ENCODE results near the gene EPB41L4B. TPM values are rescaled to one million over a fixed set of nuclear protein-coding genes. Genes with fewer than 3 reads are reported as not detected.
"Not testable (repeated sequence)": the region's sequence is repeated elsewhere in the genome, so short reads cannot be mapped to it uniquely, and the experiment has no call there.

The EPB41L4B gene
- total RNA-seq, 1 donor from 2014 or later, result 9.9 TPM

DNA sequence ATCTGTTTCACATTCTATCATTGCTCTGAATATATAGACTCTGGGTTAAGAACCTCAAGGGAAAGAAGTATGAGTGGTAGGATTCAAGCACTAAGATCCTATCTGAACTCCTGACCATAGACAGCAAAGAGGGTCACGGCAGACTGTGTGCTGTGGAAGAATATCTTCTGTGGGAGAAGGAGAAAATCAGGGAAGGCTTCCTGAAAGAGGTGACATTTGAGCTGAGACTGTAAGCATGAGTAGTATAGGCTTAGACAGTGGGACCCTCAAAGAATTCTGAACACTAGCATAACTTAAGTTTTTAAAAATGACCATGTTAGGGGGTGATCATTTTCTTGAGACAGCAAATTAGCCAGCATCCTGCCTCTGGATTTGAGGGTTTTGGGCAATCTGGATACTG lies 157.7 kb downstream of the EPB41L4B start:
- intact Hi-C loops (cut with DNase I), result no loop called here
- ATAC-seq (ENCODE audit: poor library complexity) (no peak), DNase-seq (no peak)

DNA sequence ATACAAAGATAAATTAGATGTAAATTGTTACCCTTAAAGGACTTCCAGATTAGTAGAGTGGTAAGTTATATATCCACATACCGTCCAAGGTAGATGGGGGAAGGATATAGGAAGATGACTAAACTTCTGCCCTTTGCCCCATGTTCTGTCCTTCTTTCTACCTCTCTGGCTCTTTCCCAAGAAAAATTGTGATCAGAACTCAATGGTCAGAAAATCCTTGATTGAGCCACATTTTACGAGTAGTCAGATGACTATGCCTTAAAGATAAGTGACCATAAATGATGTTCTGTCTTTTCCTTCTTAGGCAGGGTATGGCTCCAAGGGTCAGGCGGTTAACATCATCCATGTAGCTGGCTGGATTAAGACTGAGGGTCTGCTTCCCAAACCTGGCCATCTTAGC lies 158.2 kb downstream of the EPB41L4B start:
- DNase-seq (no peak), ATAC-seq (ENCODE audit: poor library complexity) (no peak)
- intact Hi-C loops (cut with DNase I), result no loop called here

DNA sequence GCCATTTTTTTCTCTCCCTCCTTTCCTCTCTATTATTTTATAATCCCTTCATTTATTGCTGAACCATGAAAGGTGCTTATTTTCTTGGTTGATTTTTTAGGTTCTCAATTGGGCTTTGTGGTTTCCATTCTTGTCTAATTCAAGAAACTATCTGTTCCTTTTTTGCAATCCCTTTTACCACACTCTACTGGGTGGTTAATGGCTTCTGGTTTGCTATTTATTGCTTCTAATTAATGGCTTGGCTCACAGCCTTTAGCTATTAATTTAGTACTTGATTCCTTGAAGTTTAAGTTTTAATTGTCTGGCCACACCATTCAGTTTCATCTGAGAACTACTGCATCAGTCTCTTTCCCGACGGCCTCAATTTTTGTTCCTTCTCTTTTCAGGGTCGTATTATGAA lies 159.4 kb downstream of the EPB41L4B start:
- DNase-seq, result no peak
- ATAC-seq (ENCODE audit: poor library complexity), result no peak
- intact Hi-C loops (cut with DNase I), result no loop called here

DNA sequence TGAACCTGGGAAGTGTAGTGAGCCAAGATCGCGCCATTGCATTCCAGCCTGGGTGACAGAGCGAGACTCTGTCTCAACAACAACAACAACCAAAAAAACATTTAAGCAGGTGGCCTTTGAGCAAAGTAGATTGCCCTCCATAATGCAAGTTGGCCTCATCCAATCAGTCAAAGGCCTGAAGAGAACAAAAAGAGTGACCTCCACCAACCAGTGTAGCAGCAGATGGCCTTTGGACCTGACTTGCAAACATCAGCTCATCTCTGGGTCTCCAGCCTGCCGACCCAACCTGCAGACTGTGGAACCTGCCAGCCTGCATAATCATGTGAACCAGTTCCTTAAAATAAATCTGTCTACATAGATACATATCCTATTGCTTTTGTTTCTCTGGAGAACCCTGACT lies 161.3 kb downstream of the EPB41L4B start:
- DNase-seq (no peak), ATAC-seq (ENCODE audit: poor library complexity) (no peak)
- intact Hi-C loops (cut with DNase I), result no loop called here

DNA sequence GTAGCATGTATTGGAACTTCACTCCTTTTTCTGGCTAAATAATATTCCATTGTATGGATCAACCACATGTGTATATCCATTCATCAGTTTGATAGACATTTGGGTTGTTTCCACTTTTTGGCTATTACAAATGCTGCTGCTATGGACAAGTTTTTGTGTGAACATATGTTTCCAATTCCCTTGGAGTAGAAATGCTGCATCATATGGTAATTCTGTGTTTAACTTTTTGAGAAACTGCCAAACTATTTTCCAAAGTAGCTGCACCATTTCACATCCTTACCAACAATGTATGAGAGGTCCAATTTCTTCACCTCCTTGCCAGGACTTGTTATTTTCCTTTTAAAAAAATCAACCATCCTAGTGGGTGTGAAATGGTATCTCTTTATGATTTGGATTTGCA lies 162.2 kb downstream of the EPB41L4B start:
- intact Hi-C loops (cut with DNase I), result no loop called here
- DNase-seq, result no peak
- ATAC-seq (ENCODE audit: poor library complexity), result no peak

DNA sequence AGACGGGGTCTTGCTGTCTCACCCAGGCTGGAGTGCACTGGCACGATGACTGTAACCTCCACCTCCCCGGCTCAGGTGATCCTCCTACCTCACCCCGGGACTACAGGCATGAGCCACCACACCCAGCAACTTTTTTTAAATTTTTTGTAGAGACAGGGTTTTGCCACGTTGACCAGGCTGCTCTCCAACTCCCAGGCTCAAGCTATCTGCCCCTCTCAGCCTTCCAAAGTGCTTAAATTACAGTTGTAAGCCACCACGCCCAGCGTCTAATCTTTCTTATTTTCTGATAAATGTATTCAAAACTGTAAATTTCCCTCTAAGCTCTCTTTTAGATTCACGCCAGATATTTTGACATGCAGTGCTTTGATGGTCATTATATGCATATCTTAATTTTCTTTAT lies 164.2 kb downstream of the EPB41L4B start:
- intact Hi-C loops (cut with DNase I), result no loop called here
- no peak for DNase-seq
- ATAC-seq (ENCODE audit: poor library complexity), result no peak

DNA sequence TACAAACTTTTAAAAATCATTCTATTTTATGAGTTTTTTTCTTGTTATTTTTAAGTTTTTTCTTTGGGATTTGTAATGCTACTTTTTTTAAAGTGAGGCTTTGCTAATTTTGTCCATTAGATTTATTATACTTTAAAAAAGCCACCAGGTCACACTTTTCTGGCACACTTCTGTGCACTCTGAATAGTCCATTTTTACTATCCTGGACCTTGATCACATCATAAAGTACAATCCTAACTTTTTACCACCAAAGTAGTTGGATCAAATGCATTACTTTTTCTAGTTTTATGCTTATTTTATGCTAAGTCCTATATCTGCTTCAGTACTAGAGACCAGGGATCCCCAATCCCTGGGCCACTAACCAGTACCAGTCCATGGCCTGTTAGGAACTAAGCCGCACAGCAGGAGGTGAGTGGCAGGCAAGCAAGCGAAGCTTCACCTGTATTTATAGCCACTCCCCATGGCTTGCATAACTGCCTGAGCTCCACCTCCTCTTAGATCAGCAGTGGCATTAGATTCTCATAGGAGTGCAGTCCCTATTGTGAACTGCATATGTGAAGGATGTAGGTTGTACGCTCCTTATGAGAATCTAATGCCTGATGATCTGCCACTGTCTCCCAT lies 169.8 kb downstream of the EPB41L4B start:
- intact Hi-C loops (cut with DNase I), result no loop called here
- no peak for ATAC-seq (ENCODE audit: poor library complexity)
- DNase-seq, result no peak

DNA sequence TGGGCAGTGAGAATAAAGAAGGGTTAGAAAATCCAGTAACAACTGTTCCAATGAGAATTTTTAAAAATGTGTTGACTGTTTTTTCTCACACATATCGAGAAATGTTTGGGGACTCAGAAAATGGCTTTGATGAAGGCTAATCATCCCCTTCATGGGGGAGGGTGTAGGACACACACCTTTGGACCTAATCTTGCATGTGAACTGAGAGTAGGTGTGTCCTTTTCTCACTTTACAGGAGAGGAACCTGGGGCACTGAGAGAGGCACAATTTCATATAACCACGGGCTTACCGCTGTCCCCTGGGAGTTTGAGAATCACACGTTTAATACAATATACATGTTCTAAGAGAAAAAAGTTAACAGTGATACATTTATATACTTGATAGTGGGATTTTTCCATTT lies 171.1 kb downstream of the EPB41L4B start:
- intact Hi-C loops (cut with DNase I), result no loop called here
- DNase-seq (no peak), ATAC-seq (ENCODE audit: poor library complexity) (no peak)

DNA sequence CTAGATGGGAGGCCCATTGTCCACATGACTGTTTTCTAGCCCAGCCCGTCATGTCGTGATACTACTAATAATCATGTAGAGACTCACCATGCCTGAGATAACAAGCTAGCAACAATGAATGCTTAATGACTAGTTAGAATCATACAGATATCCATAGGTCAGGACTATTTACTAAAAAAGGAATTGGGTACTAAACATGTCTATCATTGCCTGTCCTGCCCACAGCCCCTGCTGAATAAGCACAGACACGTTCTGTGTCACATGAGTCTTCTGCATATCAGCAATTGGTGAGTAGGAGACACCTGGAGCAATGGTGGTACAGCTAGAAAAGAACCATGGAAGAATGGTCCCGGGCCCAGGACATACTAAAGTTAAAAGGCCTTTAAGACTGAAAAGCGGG lies 171.8 kb downstream of the EPB41L4B start:
- DNase-seq, result no peak
- intact Hi-C loops (cut with DNase I), result no loop called here
- no peak for ATAC-seq (ENCODE audit: poor library complexity)

DNA sequence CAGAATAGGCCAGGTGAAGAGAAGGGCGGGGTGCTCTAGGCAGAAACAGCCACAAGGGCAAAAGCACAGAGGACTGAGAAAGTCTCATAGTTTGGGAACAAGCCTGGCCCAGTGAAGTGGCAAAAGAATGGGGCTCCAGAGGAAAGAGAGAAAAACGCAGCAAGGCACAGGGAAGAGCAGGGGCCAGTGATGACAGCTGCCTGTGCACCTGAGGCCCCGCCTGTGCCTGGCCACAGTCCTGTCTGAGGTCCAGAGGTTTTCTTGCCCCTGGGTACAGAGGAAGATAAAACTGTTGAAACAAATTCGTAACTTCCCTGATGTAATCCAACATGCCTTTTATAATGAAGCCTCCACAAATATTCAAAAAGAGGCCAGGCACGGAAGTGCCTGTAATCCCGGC lies 175.8 kb downstream of the EPB41L4B start:
- intact Hi-C loops (cut with DNase I), result no loop called here
- DNase-seq, result no peak
- ATAC-seq (ENCODE audit: poor library complexity), result no peak

DNA sequence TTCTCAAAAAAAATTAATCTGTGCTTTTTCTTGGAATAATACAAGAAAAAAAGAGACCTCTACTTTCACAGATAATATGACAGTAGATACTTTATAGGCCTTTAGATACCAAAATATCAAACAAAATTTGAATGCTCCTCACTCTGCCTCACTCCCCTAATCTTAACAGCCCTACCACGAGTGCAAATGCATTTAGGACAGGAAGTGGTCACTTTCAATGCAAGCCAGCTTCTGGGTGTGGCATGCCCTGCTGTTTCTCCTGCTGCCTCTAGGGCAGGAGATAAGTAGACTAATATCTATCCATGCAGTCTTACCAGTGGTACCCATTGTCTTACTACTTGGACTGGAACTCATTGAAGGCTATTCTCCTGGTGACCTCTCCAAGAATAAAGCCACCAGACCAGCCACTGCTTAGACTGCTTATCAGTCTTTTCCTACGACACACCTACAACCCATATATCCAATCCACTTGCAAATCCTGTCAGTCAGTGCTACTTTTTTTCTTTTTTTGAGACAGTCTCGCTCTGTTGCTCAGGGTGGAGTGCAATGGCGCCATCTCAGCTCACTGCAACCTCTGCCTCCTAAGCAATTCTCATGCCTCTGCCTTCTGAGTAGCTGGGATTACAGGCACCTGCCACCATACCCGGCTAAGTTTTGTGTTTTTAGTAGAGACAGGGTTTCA lies 176.8 kb downstream of the EPB41L4B start:
- DNase-seq, result no peak
- no peak for ATAC-seq (ENCODE audit: poor library complexity)
- intact Hi-C loops (cut with DNase I), result no loop called here

DNA sequence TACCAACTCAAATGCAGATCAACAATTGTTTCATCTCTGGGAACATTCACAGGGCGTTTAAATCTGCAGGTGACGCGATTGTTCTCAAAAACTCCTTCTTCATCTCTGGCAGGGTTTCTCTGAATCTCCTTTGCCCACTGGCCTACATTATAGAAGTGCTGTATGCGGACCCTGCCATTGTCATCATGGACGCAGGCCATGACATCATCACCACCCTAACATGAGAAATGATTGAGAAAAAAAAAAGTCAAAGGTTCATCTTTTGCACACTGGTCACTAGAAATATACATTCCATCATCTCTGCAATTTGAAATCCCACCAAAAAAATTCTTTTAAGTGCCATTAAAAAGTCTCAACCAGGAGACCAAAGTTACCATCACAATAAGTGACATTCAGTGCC lies 179.5 kb downstream of the EPB41L4B start:
- intact Hi-C loops (cut with DNase I), result no loop called here
- ATAC-seq (ENCODE audit: poor library complexity) (no peak), DNase-seq (no peak)

DNA sequence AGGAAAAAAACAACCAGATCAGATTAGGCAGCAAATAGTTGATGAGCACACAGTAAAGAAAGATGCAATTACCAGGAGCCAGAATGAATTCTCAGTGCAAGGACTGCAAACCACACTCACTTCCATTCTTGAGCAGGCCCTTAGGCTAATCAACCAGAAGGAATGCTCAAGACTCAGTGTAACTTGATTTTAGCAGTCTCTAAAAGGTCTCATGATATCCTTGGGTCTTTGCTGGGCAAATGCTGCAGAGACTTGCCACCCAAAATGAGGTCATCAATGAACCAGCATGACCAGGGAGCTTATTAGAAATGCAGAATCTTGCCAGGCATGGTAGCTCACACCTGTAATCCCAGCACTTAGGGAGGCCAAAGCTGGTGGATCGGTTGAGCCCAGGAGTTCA lies 181.0 kb downstream of the EPB41L4B start:
- DNase-seq (no peak), ATAC-seq (ENCODE audit: poor library complexity) (no peak)
- intact Hi-C loops (cut with DNase I), result no loop called here

DNA sequence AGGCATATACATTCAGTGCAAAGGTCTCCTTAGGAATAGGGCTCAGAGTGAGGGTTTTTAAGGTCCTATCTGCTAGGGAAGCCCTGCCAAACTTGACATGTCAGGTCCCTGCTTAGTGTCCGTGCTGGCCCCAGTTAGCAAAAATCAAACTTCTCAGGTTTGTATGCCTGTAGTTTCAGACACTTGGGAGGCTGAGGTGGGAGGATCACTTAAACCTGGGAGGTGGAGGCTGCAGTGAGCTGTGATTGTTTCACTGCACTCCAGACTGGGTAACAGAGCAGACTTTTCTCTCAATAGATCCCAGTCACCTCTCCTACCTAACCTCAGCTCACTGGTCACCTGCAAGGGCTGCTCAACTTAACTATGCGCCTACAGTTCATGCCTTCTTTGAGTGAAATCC lies 182.4 kb downstream of the EPB41L4B start:
- intact Hi-C loops (cut with DNase I), result no loop called here
- ATAC-seq (ENCODE audit: poor library complexity) (no peak), DNase-seq (no peak)

DNA sequence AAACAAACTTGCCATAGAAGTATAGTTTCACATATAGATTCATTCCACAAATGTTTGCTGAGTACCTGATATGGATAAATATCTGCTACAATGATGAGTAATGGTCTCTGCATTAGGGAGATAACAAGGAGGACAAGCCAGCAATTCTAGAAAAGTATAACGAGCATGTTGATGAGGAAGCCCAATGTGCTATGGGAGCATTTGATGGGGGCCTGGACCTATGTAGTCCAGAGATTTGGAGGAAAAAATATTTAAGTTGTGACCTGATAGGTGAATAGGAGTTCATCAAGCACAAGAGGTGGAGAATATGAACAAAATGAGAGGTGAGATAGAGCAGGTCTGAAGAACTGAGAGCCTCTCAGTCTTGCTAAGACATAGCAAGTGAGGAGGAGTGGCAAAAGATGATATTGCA lies 186.7 kb downstream of the EPB41L4B start:
- ATAC-seq (ENCODE audit: poor library complexity), result no peak

DNA sequence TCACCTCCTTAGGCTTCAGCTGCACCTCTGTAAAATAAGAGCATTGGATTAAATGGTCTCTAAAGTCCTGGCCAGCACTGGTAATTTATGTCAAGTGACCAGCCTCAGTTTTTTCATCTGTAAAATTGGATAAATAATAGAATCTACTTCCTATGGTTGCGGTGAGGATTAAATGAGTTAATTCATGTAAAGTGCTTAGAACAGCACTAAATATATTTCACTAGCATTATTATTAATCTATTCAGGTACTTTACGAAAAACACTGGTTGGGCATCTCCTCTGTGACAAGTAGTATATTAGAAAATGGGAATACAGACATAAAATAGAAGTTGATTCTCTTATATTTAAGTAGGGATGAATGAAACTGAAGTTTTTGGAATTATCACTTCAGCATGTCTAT lies 187.3 kb downstream of the EPB41L4B start:
- no peak for DNase-seq
- intact Hi-C loops (cut with DNase I), result no loop called here

More for the DNA sequence above, 186.7 kb downstream of the EPB41L4B start:
- DNase-seq, result no peak
- intact Hi-C loops (cut with DNase I), result no loop called here

DNA sequence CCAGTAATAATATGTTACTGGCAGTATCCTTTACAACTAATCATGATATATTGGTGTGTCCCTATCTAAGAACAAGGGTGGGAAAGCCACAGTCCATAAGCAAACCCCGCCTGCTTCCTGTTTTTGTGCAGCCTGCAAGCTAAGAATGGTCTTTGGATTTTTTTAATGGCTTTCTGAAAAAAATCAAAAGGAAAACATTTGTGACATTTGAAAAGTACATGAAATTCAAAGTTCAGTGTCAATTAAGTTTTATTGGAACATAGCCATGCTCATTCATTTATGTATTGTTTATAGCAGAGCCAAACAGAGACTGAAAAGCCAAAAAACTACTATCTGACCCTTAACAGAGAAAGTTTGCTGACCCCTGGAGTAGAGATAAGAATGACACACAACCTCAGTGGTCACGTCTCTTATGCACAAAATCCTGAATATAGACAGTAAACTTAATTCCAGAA lies 188.3 kb downstream of the EPB41L4B start:
- intact Hi-C loops (cut with DNase I), result no loop called here
- ATAC-seq (ENCODE audit: poor library complexity) (no peak), DNase-seq (no peak)

More for the DNA sequence above, 187.3 kb downstream of the EPB41L4B start:
- ATAC-seq (ENCODE audit: poor library complexity), result no peak

DNA sequence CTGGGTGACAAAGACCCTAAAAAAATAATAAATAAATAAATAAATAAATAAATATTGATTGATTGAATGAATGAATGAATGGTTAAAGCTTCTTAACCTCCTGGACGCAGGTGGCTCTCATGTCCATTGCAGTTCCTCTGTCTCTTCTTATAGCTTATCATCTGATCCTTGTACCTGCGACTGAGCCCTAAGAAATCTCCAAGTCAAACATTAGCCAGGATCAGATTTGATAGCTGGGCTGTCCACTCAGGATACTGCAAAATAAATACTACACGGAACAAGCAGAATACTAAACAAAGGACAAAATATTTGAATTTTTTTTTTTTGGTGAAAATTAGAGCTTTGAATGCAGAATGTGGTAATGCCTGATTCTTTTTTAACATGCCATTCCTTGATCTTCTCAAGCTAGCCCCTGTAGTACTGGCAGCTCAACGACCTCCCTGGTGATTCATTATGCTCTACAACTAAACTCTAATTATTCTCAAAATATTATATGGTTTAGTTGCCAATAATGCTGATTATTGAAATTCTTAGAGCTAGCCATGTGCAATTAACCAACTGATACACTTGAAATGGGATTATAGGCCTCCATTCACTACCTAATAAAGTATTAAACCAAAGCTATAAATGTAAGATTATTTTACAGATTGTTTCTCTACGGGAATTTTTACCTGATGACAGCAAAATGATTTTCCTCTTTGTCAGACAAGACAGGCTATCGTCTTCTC lies 191.2 kb downstream of the EPB41L4B start:
- intact Hi-C loops (cut with DNase I), result no loop called here
- ATAC-seq (ENCODE audit: poor library complexity), result no peak
- no peak for DNase-seq

DNA sequence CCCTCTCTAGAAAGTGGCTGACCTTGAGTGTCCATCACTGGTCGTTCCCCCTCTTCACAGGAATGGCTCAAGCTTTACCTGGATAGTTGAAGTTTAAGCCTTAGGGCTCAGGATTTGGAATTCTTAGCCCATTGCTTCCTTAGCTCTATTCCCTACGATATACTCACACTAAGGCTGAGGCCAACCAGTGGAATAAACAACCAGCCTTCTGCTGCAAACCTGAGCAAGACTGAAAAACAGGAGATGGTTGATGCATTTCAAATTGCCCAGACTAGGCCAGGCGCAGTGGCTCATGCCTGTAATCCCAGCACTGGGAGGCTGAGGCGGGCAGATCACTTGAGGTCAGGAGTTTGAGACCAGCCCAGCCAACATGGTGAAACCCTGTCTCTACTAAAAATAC lies 194.2 kb downstream of the EPB41L4B start:
- DNase-seq; intact Hi-C loops (cut with DNase I); ATAC-seq (ENCODE audit: poor library complexity): not testable (repeated sequence)

DNA sequence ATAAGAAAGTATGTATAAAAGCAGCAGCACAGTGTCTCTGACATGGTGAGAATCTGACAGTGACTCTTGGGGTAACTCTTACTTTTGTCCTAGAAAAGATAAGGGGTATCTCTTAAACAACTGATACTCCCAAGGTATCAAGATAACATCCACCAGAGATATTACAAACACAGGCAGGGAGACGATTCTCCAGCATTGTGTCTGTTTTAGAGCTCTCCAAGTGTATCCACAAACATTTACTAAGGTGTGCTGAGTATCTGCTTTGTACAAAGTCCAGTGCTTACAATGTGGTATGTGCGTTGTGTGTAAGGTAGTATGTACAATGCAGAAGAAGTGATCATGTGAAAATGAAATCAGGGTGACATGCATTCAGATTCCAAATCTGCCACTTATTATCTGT lies 196.7 kb downstream of the EPB41L4B start:
- ATAC-seq (ENCODE audit: poor library complexity) (no peak), DNase-seq (no peak)
- intact Hi-C loops (cut with DNase I), result no loop called here

All from Right ventricle myocardium superior (tissue), 1 donor.